Jurkat, Clone E6-1 (cell line): ENCODE results near the gene ZNF726. TPM values are rescaled to one million over a fixed set of nuclear protein-coding genes. Genes with fewer than 3 reads are reported as not detected.
"Not testable (repeated sequence)": the region's sequence is repeated elsewhere in the genome, so short reads cannot be mapped to it uniquely, and the experiment has no call there.

Experiments used
- DNase-seq: peaks from one replicate; pipeline ENCODE4 v3.0.0-alpha.2; 2011; ENCODE audit warnings: low read depth, low spot score
- H3K4me3 ChIP-seq: 2 replicates; pipeline ENCODE4 v1.5.1; 2011; ENCODE audit warnings: mild to moderate bottlenecking, low read length, control low read depth, moderate library complexity
- polyA plus RNA-seq: library from polyadenylated mRNA; unstranded; fragments of >200 nt; gene quantifications from one replicate; pipeline ENCODE4 v1.2.1, GENCODE V29; 2012; ENCODE audit warnings: missing spikeins; ENCODE audit not compliant: insufficient read length, insufficient read depth

Gene ZNF726
- 4.7 TPM for polyA plus RNA-seq

- peak; percentile 92 for DNase-seq
- peak within 1 kb of the TSS; percentile 66 for H3K4me3 ChIP-seq
These were observed at the start of gene ZNF726 for GRCh38 chr19:23914402-23915286. TSS of gene ZNF726 (plus strand) at chr19:23914886. CDS start at chr19:23914995, 109 bp downstream.

GRCh38 chr19:23867895-23868294 is 46.8 kb upstream of the ZNF726 start:
- no peak for DNase-seq
- no peak overlapping the region for H3K4me3 ChIP-seq

GRCh38 chr19:23868630-23869029 is 46.1 kb upstream of the ZNF726 start:
- H3K4me3 ChIP-seq: no peak overlapping the region
- no peak for DNase-seq

- DNase-seq: no peak
- H3K4me3 ChIP-seq: no peak overlapping the region
These were observed 42.3 kb upstream of the ZNF726 start for GRCh38 chr19:23872282-23872919.

- DNase-seq: no peak
- no peak overlapping the region for H3K4me3 ChIP-seq
These were observed 38.4 kb upstream of the ZNF726 start for GRCh38 chr19:23876261-23876660.

GRCh38 chr19:23876756-23877155 is 37.9 kb upstream of the ZNF726 start:
- H3K4me3 ChIP-seq, DNase-seq: not testable (repeated sequence)

GRCh38 chr19:23882493-23882892 is 32.2 kb upstream of the ZNF726 start:
- no peak for DNase-seq
- H3K4me3 ChIP-seq: no peak overlapping the region

- no peak for DNase-seq
- no peak overlapping the region for H3K4me3 ChIP-seq
These were observed 30.3 kb upstream of the ZNF726 start for GRCh38 chr19:23884363-23884762.

GRCh38 chr19:23887642-23888041 is 27.0 kb upstream of the ZNF726 start:
- H3K4me3 ChIP-seq: no peak overlapping the region
- DNase-seq: no peak

- DNase-seq, H3K4me3 ChIP-seq: not testable (repeated sequence)
These were observed 18.6 kb upstream of the ZNF726 start for GRCh38 chr19:23896096-23896495.

GRCh38 chr19:23896912-23897311 is 17.8 kb upstream of the ZNF726 start:
- DNase-seq: no peak
- no peak overlapping the region for H3K4me3 ChIP-seq

- DNase-seq: no peak
These were observed 13.3 kb upstream of the ZNF726 start for GRCh38 chr19:23901360-23901759.

GRCh38 chr19:23904406-23904805 is 10.3 kb upstream of the ZNF726 start:
- no peak overlapping the region for H3K4me3 ChIP-seq
- no peak for DNase-seq

More at GRCh38 chr19:23901360-23901759, 13.3 kb upstream of the ZNF726 start:
- no peak overlapping the region for H3K4me3 ChIP-seq

GRCh38 chr19:23905771-23906170 is 8.9 kb upstream of the ZNF726 start:
- no peak overlapping the region for H3K4me3 ChIP-seq
- DNase-seq: no peak

GRCh38 chr19:23906835-23907234 is 7.9 kb upstream of the ZNF726 start:
- no peak for DNase-seq

GRCh38 chr19:23908165-23908564 is 6.5 kb upstream of the ZNF726 start:
- H3K4me3 ChIP-seq: no peak overlapping the region
- no peak for DNase-seq

More at GRCh38 chr19:23906835-23907234, 7.9 kb upstream of the ZNF726 start:
- no peak overlapping the region for H3K4me3 ChIP-seq

- no peak overlapping the region for H3K4me3 ChIP-seq
- no peak for DNase-seq
These were observed 5.5 kb upstream of the ZNF726 start for GRCh38 chr19:23909222-23909621.

GRCh38 chr19:23913931-23914330 is 755 bp upstream of the ZNF726 start:
- peak overlapping the region; percentile 66 for H3K4me3 ChIP-seq

GRCh38 chr19:23916991-23917390 is 2.3 kb downstream of the ZNF726 start:
- H3K4me3 ChIP-seq: no peak overlapping the region
- no peak for DNase-seq

More at GRCh38 chr19:23913931-23914330, 755 bp upstream of the ZNF726 start:
- no peak for DNase-seq

GRCh38 chr19:23917856-23918255 is 3.2 kb downstream of the ZNF726 start:
- no peak for DNase-seq
- no peak overlapping the region for H3K4me3 ChIP-seq
